ENCODE measurements around the gene CDK5RAP3.
"Not testable (repeated sequence)": the region's sequence is repeated elsewhere in the genome, so short reads cannot be mapped to it uniquely, and the experiment has no call there.

CDK5RAP3 gene

DNA sequence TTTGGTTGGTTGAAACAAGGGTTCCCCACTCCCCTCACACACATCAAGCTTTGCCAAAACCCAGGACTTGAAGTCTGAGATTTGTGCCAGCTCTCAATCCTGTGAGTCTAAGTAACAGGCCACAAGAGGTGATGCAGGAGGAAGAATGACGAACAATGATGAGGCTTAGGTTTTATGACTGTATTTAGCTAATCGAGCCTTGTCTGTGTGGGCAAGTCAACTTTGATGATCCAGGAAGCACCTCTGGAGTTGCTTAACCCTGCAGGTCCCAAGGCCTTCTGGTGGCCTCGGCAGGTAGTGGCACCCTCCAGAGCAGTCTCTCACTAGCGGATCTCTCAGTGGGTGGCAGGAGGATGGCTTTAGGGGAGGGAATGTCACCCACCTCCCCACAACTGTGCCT is 28.7 kb downstream of the CDK5RAP3 start:
- no peak for DNase-seq (ENCODE audit: low read depth in 3 of 3)

DNA sequence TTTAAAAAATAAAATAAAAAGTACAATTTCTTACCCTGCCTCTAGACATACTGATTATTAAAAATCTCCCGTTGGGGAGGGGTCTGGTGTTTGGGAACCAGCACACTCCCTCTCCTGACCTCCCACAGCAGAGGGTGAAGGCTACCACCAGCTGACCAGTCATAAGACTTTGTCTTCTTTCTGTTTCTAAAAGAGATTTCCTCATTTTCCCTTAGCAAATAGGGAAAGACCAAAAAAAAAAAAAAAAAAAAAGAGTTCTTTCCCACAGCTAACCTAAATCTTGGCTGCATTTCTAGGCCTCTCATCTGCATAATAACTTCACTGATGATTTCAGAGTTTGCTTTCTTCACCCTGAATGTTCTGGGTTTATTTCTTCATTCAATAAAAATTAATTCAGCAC is 30.3 kb downstream of the CDK5RAP3 start:
- no peak for DNase-seq (ENCODE audit: low read depth in 3 of 3)

DNA sequence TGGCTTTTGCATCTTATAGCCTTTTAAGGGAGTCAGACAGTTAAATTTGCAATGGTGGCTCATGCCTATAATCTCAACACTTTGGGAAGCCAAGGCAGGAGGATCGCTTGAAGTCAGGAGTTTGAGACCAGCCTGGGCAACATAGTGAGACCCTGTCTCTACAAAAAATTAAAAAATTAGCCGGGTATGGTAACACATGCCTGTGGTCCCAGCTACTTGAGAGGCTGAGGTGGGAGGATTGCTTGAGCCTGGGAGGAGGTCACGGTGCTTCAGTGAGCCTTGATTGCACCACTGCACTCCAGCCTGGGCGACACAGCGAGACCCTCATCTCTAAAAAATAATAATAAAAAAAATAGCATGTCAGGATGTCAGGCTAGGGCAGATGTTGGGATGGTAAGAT is 30.7 kb downstream of the CDK5RAP3 start:
- DNase-seq (ENCODE audit: low read depth in 3 of 3): not testable (repeated sequence)

DNA sequence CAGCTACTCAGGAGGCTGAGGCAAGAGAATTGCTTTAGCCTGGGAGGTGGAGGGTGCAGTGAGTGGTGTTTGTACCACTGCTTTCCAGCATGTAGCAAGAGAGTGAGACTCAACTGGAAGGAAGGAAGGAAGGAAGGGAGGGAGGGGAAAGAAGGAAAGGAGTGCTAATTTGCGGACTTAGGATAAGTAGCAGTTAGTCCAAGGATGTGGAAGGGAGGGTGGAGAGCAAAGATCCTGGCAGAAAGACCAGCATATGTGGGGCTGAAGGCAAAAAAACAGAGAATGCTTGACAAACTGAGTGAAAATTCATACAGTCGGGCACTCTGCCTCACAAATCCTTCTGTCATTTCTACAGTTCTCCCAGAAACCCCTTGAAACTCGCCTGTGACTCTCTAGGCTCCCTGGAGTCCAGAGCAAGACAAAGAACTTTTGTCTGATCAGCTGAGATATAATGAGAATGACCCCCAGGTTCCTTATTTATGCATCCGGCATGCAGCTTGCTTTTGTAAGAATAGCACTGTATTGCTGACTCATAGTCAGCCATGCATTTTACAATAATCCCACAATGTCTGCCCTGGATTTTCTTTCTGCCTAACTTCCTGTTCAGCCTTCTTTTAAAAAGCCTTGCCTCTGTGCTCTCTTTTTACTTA is 31.5 kb downstream of the CDK5RAP3 start:
- no peak for DNase-seq (ENCODE audit: low read depth in 3 of 3)

DNA sequence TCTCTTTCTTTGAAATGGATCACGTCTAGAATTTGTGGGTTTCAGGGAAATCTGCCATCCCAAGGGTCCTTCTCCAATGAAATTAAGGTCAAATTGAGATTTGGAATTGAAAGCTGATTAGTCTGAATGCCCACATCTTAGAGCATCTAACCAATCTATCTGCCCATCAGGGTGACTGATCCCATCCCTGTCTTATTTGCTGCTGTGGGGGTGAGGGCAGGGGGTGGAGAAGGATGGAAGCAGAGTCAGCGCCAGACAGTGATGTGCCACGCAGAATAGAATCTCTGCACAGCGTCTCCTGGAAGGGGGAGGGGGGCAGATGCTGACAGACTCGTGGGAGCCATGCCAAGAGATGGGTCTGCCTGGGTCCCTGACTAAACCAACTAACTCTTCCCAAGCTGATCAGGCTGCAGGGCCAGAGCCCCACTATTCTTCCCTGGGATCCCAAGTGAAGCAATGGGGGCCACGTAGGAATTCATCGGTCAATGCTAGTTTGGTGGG is 32.1 kb downstream of the CDK5RAP3 start:
- DNase-seq (ENCODE audit: low read depth in 3 of 3): no peak

DNA sequence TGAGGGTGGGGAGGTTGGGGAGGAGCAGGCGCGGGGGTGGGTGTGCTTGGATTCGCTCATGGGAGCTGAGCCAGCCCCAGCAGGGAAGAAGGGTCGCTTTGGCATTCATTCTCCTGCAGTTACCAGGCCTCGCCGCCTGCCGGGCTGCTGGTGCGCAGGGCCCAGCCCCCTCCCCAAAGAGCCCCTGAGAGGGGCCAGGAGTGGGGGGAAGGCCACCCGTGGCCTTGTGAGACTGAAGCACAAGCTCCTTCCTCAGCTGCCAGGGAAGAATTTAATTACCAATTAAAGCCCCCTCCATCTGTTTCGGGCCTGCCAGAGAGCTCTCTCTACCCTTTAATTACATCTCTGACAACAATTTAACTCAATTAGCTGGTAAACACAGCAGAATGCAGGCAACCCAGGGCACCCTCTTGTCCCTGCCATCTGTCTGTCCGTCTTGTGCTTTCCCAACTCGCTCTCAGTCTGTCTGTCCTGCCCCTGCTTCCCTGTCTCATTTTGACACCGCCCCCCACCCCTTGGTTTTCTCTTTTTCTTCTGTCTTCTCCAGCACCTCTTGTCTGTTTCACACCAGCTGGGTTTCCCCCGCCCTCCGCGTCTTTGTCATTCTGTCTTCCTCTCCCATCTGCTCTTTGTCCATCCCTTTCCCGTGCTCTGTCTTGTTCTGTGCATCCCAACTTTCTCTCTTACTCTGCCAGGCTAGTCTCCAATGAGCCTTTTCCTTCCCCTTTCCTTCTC is 32.7 kb downstream of the CDK5RAP3 start:
- no peak for DNase-seq (ENCODE audit: low read depth in 3 of 3)

DNA sequence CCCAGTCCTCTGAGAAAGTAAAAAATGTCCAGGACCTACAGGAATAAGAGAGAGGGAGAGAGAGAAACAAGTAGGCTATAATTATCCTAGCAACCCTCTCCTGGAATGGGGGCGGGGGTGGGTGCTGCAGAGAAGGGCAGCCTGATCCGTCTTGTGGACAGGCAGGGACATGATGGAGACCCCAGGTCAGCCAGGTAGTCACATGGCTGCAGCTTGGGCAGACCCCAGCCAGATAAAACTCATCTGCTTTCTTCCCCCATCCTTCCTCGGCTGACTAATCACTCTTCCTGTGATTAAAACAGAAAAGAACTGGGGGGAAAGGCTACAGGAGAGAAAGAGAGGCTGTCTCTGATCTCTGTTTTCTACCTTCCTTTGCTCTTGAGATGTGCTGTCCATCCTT is 34.1 kb downstream of the CDK5RAP3 start:
- DNase-seq (ENCODE audit: low read depth in 3 of 3): no peak

DNA sequence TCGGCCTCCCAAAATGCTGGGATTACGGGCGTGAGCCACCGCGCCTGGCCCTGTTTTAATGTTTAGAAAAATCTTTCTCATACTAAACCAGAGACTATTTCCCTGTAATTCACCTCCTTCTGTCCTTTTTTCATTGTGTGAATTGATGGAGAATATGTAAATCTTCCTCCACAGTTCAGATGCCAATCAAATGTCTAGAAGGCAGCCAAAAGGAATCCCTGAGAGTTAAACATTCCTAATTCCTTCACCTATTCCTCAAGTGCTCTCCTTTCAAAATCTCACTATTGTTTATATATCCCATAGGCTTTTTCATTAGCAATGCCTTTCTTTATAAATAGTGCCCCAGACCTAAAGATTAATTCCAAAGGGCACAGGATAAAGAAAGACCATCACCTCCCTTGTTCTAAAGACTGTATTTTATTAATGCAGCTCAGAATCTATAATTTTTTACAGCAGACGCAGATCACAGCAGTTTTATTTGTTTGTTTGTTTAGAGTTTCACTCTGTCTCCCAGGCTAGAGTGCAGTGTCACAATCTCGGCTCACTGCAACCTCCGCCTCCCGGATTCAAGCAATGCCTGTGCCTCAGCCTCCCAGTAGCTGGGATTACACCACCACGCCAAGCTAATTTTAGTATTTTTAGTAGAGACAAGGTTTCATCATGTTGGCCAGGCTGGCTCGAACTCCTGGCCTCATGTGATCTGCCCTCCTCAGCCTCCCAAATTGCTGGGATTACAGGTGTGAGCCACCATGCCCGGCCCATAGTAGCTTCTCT is 36.2 kb downstream of the CDK5RAP3 start:
- no peak for DNase-seq (ENCODE audit: low read depth in 3 of 3)

DNA sequence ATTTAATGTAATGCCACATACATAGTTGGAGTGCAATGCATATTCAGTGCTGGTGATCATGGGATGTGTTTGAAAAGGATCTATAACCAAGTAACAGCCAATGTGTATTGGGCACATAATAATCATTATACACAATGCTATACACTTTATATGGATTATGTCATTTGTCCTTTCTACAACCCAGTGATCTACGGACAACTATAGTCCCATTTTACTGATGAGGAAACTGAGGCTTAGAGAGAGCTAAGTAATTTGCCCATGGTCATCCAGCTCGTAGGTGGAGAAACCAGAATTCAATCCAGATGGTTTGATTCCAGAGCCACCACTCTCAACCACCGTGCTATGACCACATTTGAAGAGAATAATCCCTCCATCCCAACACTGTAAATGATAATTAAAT is 39.3 kb downstream of the CDK5RAP3 start:
- no peak for DNase-seq (ENCODE audit: low read depth in 3 of 3)

DNA sequence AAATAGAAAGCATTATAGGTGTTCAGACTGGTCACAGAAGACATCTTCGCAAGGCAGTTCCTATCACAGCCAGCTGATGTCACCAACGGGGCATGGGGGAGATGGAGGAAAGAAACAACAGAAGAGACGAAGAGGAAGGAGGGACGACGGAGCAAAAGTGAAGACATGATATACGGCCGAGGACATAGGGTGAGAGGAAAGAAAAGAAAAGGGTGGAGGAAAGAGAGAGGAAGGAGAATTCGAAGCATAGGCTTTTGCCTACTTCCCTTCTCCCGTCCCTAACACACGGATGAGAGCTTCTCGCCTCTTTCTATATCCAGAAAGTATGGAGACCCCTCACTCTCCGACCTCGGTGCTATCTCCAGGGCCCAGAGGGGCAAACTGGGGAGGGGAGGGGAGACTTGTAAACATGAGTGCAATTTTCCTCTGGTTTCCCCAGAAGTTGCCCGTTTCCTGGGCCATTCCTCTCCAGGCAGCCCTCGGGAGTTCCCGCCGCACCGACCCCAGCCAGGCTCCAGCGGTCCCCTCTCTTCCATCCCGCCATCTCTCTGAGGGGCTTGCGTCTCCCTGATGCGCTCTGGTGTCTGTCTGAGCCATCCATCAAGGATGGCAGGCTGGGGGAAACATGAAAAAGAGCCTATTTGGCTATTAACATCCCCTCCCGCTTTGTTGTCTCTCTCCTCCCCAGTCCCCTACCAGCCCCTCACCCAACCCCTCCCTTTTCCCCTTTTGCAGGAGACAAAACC is 40.7 kb downstream of the CDK5RAP3 start:
- peak in 1 of 3 experiments; percentile 21 for DNase-seq (ENCODE audit: low read depth in 3 of 3)

DNA sequence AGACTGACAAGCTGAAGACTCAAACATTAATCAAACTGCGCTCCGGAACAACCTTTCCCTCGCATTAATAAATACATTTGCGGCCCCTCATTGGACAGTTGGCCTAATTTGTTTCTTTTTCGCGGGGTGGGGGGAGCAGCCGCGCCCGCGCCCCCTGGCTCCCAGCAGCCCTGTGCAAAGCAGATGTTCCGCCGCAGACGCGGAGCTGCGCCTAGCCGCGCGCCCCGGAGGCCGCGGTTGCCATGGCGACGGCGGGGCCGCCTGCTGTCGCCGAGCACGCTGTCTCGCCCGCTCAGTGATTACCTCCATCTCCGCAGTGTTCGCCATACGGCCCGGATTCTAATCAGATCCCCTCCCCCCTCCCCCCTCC is 41.2 kb downstream of the CDK5RAP3 start:
- peak in 2 of 3 experiments; percentile 27 to 60 for DNase-seq (ENCODE audit: low read depth in 3 of 3)

DNA sequence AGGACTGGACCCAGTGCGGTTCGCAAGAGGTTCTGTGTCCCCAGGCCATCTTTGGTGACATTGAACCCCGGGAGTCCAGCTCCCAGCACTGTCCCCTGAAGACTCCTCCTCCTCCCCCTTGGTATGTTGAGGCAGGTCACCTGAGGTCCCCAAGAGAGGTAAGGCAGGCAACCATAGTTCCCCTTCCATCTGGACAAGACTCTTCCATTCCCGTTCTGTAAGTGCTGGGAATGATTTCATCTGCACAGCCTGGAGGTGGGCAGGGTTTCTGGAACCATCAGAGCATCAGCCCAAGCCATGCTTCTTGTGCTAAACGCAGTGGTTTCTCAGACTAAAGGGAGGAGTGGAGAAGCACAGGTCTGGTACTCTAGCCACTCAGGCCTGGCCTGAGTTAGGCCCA is 41.7 kb downstream of the CDK5RAP3 start:
- no peak for DNase-seq (ENCODE audit: low read depth in 3 of 3)

DNA sequence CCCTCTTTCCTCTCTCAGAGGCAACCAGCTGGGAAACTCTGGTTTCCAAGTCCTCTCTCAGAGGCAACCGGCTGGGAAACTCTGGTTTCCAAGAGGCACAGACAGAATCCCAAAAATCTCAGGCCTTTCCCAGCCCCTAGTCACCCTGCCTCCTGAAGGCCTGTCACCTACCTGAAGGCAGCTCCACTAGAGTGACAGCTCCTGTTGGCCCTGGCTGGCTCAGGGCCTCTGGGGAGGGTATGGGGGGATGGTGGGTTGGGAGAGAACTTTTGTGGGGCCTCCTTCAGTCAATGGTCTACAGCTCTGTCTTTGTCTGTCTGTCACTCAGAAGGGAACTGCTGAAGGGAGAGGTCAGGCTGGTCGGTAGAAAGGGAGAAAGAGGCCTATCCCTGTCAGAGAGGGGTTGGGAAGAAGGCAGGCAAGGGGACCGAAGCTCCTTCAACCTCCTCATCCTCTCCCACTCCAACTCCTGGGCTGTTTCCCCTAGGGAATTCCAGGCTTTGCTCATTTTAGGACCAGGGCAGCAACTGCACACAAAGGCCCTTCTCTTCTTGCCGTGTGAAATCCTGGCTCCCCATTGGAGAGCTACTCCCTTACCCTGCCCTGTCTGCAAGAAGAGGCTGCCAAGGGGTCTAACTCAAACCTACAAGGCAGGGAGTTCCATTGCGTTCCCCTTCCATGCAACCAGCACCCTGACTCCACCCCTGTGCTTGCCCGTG is 43.1 kb downstream of the CDK5RAP3 start:
- DNase-seq (ENCODE audit: low read depth in 3 of 3): no peak

DNA sequence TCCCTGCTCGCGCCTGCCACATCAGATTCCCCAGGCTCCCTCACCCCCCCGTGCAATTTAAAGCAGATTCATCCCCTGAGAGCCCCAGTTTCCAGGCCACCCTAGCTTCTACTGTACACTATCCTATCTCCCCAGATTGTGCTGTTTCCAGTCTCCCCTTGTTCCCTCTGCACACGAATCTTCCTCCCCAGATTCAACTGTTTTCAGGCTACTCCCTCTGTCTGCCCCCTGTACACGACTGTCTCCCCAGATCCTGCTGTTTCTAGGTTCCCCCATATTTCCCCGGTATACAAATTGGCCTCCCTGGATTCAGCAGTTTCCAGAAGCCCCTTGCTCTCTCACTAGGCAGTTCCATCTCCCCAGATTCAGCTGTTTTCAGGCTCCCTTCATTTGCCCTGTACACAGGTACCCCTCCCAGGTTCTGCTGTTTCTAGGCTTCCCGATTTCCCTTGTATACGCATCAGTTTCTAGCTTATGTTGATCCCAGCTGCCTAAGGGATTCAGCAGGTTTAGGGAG is 43.7 kb downstream of the CDK5RAP3 start:
- no peak for DNase-seq (ENCODE audit: low read depth in 3 of 3)

DNA sequence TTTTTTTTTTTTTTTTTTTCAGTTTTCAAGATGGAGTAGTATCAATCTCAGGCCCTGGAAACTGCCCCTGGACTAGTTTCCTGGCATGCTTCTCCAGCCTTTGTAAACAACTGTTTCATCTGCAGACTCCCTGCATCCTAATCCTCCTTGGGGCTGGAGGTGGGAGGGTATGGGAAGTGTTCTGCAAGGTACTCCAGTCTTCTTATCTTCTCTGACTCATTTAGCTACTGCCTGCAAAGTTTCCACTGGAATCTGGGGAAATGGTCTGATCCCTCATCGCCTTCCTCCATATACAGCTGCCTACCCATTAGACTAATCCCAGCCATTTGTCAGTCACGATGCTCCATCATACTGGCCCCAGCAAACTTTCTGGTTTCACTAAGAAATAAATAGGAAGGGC is 45.2 kb downstream of the CDK5RAP3 start:
- no peak for DNase-seq (ENCODE audit: low read depth in 3 of 3)

DNA sequence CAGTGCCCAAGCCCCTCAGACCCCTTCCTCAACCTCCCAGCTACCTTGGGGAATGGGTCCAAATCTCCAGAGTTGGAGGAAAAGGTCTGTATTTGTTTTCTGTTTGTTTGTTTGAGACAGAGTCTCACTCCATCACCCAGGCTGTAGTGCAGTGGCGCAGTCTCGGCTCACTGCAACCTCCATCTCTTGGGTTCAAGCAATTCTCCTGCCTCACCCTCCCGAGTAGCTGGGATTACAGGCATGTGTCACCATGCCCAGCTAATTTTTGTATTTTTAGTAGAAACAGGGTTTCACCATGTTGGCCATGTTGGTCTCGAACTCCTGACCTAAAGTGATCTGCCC is 46.9 kb downstream of the CDK5RAP3 start:
- not testable (repeated sequence) for DNase-seq (ENCODE audit: low read depth in 3 of 3)

DNA sequence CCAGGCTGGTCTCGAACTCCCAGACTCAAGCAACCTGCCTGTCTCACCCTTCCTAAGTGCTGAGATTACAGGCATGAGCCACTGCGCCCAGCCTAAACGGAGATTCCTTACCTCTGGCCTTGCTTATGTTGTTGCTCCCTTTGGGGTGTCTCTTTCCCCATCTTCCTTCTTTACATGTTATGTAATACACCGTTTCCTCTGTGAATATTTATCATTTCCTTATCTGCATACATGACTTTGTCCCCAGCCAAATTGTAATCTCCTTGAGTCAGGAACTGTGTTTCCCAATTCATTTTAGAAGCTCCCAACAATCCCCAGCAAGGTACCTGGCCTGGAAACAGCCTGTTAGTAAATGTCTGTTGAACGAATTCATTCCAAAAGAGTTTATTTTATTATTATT is 51.0 kb downstream of the CDK5RAP3 start:
- DNase-seq (ENCODE audit: low read depth in 3 of 3): no peak

DNA sequence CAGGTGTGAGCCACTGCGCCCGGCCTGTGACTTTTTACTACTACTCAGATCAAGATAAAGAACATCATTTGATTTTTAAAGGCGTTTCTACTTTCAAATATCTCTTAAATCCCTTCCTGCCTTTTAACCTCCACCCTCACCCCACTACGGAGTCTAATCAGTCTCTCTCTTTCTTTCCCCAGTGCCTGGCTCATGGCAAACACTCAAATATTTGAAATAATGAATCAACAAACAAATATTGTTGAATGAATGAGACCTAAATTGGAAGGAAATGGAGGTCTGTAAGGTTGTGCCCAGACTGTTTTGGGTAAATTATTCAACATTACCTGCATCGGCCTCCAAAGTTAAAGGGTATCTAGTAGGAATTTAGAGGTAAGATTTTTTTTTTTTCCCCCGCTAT is 52.0 kb downstream of the CDK5RAP3 start:
- DNase-seq (ENCODE audit: low read depth in 3 of 3): no peak

DNA sequence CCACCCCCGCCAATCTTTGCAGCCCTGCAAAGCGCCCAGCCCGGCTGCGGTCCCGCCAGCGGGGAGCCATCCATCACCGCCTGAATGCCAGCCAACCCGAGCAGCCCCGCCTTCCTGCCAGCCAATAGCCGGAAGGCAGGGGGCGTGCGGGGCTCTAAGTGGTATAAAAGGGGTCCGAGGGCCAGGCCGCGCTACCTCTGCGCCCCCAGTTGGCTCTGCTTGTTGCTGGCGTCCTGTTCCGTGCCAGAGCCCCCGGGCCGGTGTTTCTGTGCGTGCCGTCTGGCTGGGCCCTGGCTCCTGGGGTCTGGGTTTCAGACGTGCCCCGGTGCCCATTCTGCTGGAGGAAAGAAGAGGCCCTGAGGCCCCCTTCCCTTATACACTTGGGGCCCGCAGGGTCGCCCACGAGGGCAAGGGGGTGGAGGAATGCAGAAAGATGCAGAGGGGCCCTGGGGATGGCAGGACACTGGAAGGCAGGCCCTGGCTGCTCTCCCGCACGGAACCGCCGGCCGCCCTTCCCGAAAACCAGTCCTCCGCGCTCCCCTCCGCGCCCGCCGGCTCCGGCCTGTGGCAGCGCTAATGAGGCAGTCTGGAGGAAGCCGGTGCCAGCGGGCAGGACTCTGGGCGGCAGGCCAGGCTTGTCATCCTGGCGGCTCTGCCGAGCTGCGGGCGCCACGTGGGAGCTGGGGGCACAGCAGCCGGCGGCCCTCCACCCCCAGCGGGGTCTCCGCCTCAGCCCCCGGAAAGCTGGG is 52.7 kb downstream of the CDK5RAP3 start:
- no peak for DNase-seq (ENCODE audit: low read depth in 3 of 3)

All from stimulated activated CD4-positive, alpha-beta T cell treated with anti-CD3 and anti-CD28 coated beads, TNF-alpha, amount 100 ng/mL, for 24 hours (primary cell).